GM10248 (cell line): ENCODE data around the gene KIFC3.

ENCODE experiments used
- CTCF ChIA-PET: fragments of 300-600 bp; sonication (Branson Sonifier 250); formaldehyde crosslinking; extraction: SDS; loops from one replicate; lab custom pipeline; 2021; ENCODE audit warnings: antibody characterized with exemption; lab: Yijun Ruan, JAX
- POLR2A ChIA-PET: fragments of 350-650 bp; sonication (Branson Sonifier 250); formaldehyde crosslinking; extraction: SDS; loops from one replicate; lab custom pipeline; 2020; ENCODE audit warnings: antibody characterized with exemption; lab: Yijun Ruan, JAX
- DNase-seq: peaks from one replicate; pipeline ENCODE4 v3.0.0; 2012; ENCODE audit errors: extremely low spot score
- CTCF ChIP-seq: IDR thresholded peaks from 2 replicates; pipeline ENCODE4 v1.5.1; 2012; ENCODE audit warnings: mild to moderate bottlenecking, low read depth; ENCODE audit errors: extremely low read depth, missing control alignments, control extremely low read depth

Gene KIFC3

GRCh38 chr16:57800200-57801097 is 1.8 kb downstream of the KIFC3 start:
- no peak for DNase-seq
- ChIA-PET POLR2A (no interaction called here), CTCF (interaction anchor here (1.3 to 3.5 kb wide), 6 partner anchors 9 to 210 kb away, joined by 3 to 12 read pairs (median 3); no protein-coding TSS in a partner anchor)
- no peak for TF ChIP-seq CTCF

- CTCF ChIA-PET: interaction anchor here (1.2 to 3.5 kb wide), 5 partner anchors 17 to 209 kb away, joined by 3 to 12 read pairs (median 5); no protein-coding TSS in a partner anchor
- TF ChIP-seq CTCF: no peak
- POLR2A ChIA-PET: no interaction called here
- DNase-seq: no peak
Measured at GRCh38 chr16:57799600-57800199, 2.6 kb downstream of the KIFC3 start.

DNA sequence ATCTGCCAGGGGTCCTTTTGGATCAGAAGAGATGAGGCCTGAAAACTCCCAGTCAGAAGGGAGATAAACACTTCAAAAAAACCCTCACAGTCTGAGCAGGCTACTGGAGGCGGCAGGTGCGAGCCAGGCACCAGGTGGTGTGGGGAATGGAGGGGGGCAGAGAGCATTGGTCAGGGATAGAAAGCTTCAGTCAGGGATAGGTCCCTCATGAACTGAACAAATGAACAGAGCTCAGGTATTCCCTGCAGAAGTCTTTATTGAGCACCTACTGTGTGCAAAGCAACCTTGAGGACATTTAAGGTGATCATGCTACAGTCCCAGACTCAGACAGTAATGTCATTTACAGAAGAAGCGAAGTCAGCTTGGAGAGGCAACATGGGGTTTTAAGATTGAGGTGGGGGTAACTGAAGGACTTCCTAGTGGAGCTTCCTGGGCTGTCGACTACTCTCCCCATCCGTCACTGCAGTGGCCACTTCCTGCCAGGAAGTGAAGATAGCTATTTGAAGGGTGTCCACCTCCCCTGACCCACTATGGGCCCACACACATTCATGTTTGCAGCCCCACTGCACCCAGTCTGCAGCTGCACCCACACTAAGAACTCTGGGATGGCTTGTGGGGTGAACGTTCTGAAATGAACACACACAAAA is 3.2 kb downstream of the KIFC3 start:
- no peak for TF ChIP-seq CTCF
- POLR2A ChIA-PET: no interaction called here
- no peak for DNase-seq
- CTCF ChIA-PET: interaction anchor here (1.2 to 3.5 kb wide), 5 partner anchors 18 to 208 kb away, joined by 3 to 12 read pairs (median 5); no protein-coding TSS in a partner anchor

DNA sequence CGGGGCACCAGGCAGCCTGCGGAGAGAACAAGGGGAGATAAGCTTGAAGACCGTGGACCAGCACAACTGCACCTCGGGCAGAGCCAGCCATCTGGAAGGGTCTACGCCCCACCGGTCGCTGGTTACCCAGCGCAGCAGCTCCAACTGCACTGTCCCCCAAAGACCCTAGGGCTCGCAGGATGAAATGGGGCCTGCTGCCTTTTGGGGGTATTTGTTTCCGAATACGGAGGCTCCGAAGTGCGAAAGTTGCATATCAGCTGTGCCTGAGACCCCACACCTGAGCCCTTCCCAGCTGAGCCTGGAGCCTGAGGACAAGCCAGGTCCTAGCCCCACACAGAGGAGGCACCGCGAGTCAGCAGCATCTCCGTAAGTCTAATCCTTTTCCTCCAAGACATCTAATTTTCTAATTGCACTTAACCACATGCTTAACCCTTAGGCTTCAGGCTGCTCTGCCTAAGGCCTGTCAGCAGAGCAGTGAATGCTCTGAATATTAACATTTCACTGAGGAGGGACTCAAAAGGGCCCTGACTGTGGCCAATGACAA is 4.0 kb downstream of the KIFC3 start:
- CTCF ChIA-PET: interaction anchor here (1.3 to 2.1 kb wide), 4 partner anchors 12 to 222 kb away, joined by 3 to 5 read pairs (median 4); no protein-coding TSS in a partner anchor
- DNase-seq: no peak
- TF ChIP-seq CTCF: no peak
- POLR2A ChIA-PET: no interaction called here

- TF ChIP-seq CTCF: no peak
- ChIA-PET POLR2A (no interaction called here), CTCF (interaction anchor here (1.3 to 2.1 kb wide), 3 partner anchors 13 to 221 kb away, joined by 3 to 5 read pairs (median 3); no protein-coding TSS in a partner anchor)
- DNase-seq: no peak
Measured at GRCh38 chr16:57797526-57798266, 4.6 kb downstream of the KIFC3 start.
